Measurements from ENCODE around the gene HES4.
"Not testable (repeated sequence)": the region's sequence is repeated elsewhere in the genome, so short reads cannot be mapped to it uniquely, and the experiment has no call there.

HES4 gene

GRCh38 chr1:995665-996633 is 3.9 kb downstream of the HES4 start:
- Histone ChIP-seq H3K9me3 (ENCODE audit: control insufficient read depth, insufficient read depth, low read length) (no peaks in the 10 kb centered on the region), H3K27me3 (ENCODE audit: control insufficient read depth, insufficient read depth, low read length) (peaks cover 85% of the 10 kb centered on the region), H3K9ac (ENCODE audit: low read depth, low read length) (no peak overlapping the region), H3K4me1 (ENCODE audit: control insufficient read depth, insufficient read depth, low read length) (no peaks in the 10 kb centered on the region), H3K27ac (ENCODE audit: low read depth, low read length) (no peak overlapping the region), H3K36me3 (ENCODE audit: control insufficient read depth, insufficient read depth, low read length) (no peaks in the 10 kb centered on the region), H3K4me3 (ENCODE audit: low read depth, low read length) (no peak overlapping the region)

GRCh38 chr1:994546-994945 is 5.4 kb downstream of the HES4 start:
- H3K9ac ChIP-seq (ENCODE audit: low read depth, low read length); H3K27ac ChIP-seq (ENCODE audit: low read depth, low read length); H3K9me3 ChIP-seq (ENCODE audit: control insufficient read depth, insufficient read depth, low read length); H3K4me3 ChIP-seq (ENCODE audit: low read depth, low read length); H3K4me1 ChIP-seq (ENCODE audit: control insufficient read depth, insufficient read depth, low read length); H3K36me3 ChIP-seq (ENCODE audit: control insufficient read depth, insufficient read depth, low read length): not testable (repeated sequence)
- peaks cover 82% of the 10 kb centered on the region for H3K27me3 ChIP-seq (ENCODE audit: control insufficient read depth, insufficient read depth, low read length)

GRCh38 chr1:993379-993995 is 6.4 kb downstream of the HES4 start:
- no peak overlapping the region for H3K9ac ChIP-seq (ENCODE audit: low read depth, low read length)
- peaks cover 82% of the 10 kb centered on the region for H3K27me3 ChIP-seq (ENCODE audit: control insufficient read depth, insufficient read depth, low read length)
- no peaks in the 10 kb centered on the region for H3K4me1 ChIP-seq (ENCODE audit: control insufficient read depth, insufficient read depth, low read length)
- no peak overlapping the region for H3K27ac ChIP-seq (ENCODE audit: low read depth, low read length)
- H3K9me3 ChIP-seq (ENCODE audit: control insufficient read depth, insufficient read depth, low read length), result no peaks in the 10 kb centered on the region
- H3K4me3 ChIP-seq (ENCODE audit: low read depth, low read length), result no peak overlapping the region
- H3K36me3 ChIP-seq (ENCODE audit: control insufficient read depth, insufficient read depth, low read length), result no peaks in the 10 kb centered on the region

- H3K27me3 ChIP-seq (ENCODE audit: control insufficient read depth, insufficient read depth, low read length), result peaks cover 72% of the 10 kb centered on the region
- no peak overlapping the region for H3K4me3 ChIP-seq (ENCODE audit: low read depth, low read length)
- no peaks in the 10 kb centered on the region for H3K9me3 ChIP-seq (ENCODE audit: control insufficient read depth, insufficient read depth, low read length)
- H3K9ac ChIP-seq (ENCODE audit: low read depth, low read length), result no peak overlapping the region
- H3K36me3 ChIP-seq (ENCODE audit: control insufficient read depth, insufficient read depth, low read length), result no peaks in the 10 kb centered on the region
- no peaks in the 10 kb centered on the region for H3K4me1 ChIP-seq (ENCODE audit: control insufficient read depth, insufficient read depth, low read length)
- no peak overlapping the region for H3K27ac ChIP-seq (ENCODE audit: low read depth, low read length)
Measured at GRCh38 chr1:992362-992761, 7.5 kb downstream of the HES4 start.

GRCh38 chr1:991895-992294 is 8.0 kb downstream of the HES4 start:
- H3K9me3 ChIP-seq (ENCODE audit: control insufficient read depth, insufficient read depth, low read length), result no peaks in the 10 kb centered on the region
- no peaks in the 10 kb centered on the region for H3K36me3 ChIP-seq (ENCODE audit: control insufficient read depth, insufficient read depth, low read length)
- H3K9ac ChIP-seq (ENCODE audit: low read depth, low read length), result no peak overlapping the region
- H3K27ac ChIP-seq (ENCODE audit: low read depth, low read length), result no peak overlapping the region
- no peak overlapping the region for H3K4me3 ChIP-seq (ENCODE audit: low read depth, low read length)
- H3K4me1 ChIP-seq (ENCODE audit: control insufficient read depth, insufficient read depth, low read length), result no peaks in the 10 kb centered on the region
- peaks cover 67% of the 10 kb centered on the region for H3K27me3 ChIP-seq (ENCODE audit: control insufficient read depth, insufficient read depth, low read length)

GRCh38 chr1:991275-991674 is 8.6 kb downstream of the HES4 start:
- not testable (repeated sequence) for H3K27ac ChIP-seq (ENCODE audit: low read depth, low read length)
- peaks cover 64% of the 10 kb centered on the region for H3K27me3 ChIP-seq (ENCODE audit: control insufficient read depth, insufficient read depth, low read length)

GRCh38 chr1:988061-988460 is 11.8 kb downstream of the HES4 start:
- H3K9ac ChIP-seq (ENCODE audit: low read depth, low read length); H3K36me3 ChIP-seq (ENCODE audit: control insufficient read depth, insufficient read depth, low read length); H3K27ac ChIP-seq (ENCODE audit: low read depth, low read length); H3K9me3 ChIP-seq (ENCODE audit: control insufficient read depth, insufficient read depth, low read length); H3K4me3 ChIP-seq (ENCODE audit: low read depth, low read length); H3K4me1 ChIP-seq (ENCODE audit: control insufficient read depth, insufficient read depth, low read length): not testable (repeated sequence)
- peaks cover 61% of the 10 kb centered on the region for H3K27me3 ChIP-seq (ENCODE audit: control insufficient read depth, insufficient read depth, low read length)

More at GRCh38 chr1:991275-991674, 8.6 kb downstream of the HES4 start:
- H3K4me3 ChIP-seq (ENCODE audit: low read depth, low read length); H3K9me3 ChIP-seq (ENCODE audit: control insufficient read depth, insufficient read depth, low read length); H3K9ac ChIP-seq (ENCODE audit: low read depth, low read length); H3K4me1 ChIP-seq (ENCODE audit: control insufficient read depth, insufficient read depth, low read length); H3K36me3 ChIP-seq (ENCODE audit: control insufficient read depth, insufficient read depth, low read length): not testable (repeated sequence)

GRCh38 chr1:985126-985525 is 14.8 kb downstream of the HES4 start:
- no peak overlapping the region for H3K4me3 ChIP-seq (ENCODE audit: low read depth, low read length)
- H3K9me3 ChIP-seq (ENCODE audit: control insufficient read depth, insufficient read depth, low read length), result no peaks in the 10 kb centered on the region
- H3K36me3 ChIP-seq (ENCODE audit: control insufficient read depth, insufficient read depth, low read length), result no peaks in the 10 kb centered on the region
- no peak overlapping the region for H3K27ac ChIP-seq (ENCODE audit: low read depth, low read length)
- H3K27me3 ChIP-seq (ENCODE audit: control insufficient read depth, insufficient read depth, low read length), result peaks cover 57% of the 10 kb centered on the region
- no peaks in the 10 kb centered on the region for H3K4me1 ChIP-seq (ENCODE audit: control insufficient read depth, insufficient read depth, low read length)
- no peak overlapping the region for H3K9ac ChIP-seq (ENCODE audit: low read depth, low read length)

GRCh38 chr1:984476-984814 is 15.5 kb downstream of the HES4 start:
- H3K27ac ChIP-seq (ENCODE audit: low read depth, low read length), result no peak overlapping the region
- peaks cover 59% of the 10 kb centered on the region for H3K27me3 ChIP-seq (ENCODE audit: control insufficient read depth, insufficient read depth, low read length)
- no peaks in the 10 kb centered on the region for H3K4me1 ChIP-seq (ENCODE audit: control insufficient read depth, insufficient read depth, low read length)
- no peaks in the 10 kb centered on the region for H3K36me3 ChIP-seq (ENCODE audit: control insufficient read depth, insufficient read depth, low read length)
- H3K9ac ChIP-seq (ENCODE audit: low read depth, low read length), result no peak overlapping the region
- H3K4me3 ChIP-seq (ENCODE audit: low read depth, low read length), result no peak overlapping the region
- no peaks in the 10 kb centered on the region for H3K9me3 ChIP-seq (ENCODE audit: control insufficient read depth, insufficient read depth, low read length)

GRCh38 chr1:983798-984475 is 16.0 kb downstream of the HES4 start:
- H3K4me3 ChIP-seq (ENCODE audit: low read depth, low read length), result no peak overlapping the region
- no peak overlapping the region for H3K9ac ChIP-seq (ENCODE audit: low read depth, low read length)
- H3K9me3 ChIP-seq (ENCODE audit: control insufficient read depth, insufficient read depth, low read length), result no peaks in the 10 kb centered on the region
- H3K36me3 ChIP-seq (ENCODE audit: control insufficient read depth, insufficient read depth, low read length), result no peaks in the 10 kb centered on the region
- H3K4me1 ChIP-seq (ENCODE audit: control insufficient read depth, insufficient read depth, low read length), result no peaks in the 10 kb centered on the region
- H3K27ac ChIP-seq (ENCODE audit: low read depth, low read length), result no peak overlapping the region
- peaks cover 55% of the 10 kb centered on the region for H3K27me3 ChIP-seq (ENCODE audit: control insufficient read depth, insufficient read depth, low read length)

All from HUES48 (cell line).